ENCODE data around the gene CYP4B1.

DNA sequence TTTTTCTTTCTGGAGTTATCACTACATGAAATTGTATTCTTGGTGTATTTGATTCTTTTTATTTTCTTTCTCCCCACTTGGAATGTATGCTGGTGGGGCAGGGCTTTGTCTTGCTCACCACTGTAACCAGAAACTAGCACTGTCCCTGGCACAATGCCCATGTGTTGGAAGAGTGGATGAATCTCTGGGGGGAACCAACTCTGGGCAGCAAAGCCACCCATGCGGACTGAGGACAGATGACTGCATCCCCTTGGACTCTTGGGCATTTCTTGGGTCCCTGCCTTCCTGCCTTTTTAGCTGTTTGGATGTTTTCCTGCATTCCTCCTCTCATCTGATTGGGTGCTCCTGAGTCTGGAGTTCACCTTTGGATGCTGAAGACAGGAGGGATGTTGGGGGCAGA lies 6.1 kb downstream of the CYP4B1 start:
- TF ChIP-seq POLR2A (IDR thresholded peaks at IDR 0.05), result no peak
- TF ChIP-seq, protein P1, sequence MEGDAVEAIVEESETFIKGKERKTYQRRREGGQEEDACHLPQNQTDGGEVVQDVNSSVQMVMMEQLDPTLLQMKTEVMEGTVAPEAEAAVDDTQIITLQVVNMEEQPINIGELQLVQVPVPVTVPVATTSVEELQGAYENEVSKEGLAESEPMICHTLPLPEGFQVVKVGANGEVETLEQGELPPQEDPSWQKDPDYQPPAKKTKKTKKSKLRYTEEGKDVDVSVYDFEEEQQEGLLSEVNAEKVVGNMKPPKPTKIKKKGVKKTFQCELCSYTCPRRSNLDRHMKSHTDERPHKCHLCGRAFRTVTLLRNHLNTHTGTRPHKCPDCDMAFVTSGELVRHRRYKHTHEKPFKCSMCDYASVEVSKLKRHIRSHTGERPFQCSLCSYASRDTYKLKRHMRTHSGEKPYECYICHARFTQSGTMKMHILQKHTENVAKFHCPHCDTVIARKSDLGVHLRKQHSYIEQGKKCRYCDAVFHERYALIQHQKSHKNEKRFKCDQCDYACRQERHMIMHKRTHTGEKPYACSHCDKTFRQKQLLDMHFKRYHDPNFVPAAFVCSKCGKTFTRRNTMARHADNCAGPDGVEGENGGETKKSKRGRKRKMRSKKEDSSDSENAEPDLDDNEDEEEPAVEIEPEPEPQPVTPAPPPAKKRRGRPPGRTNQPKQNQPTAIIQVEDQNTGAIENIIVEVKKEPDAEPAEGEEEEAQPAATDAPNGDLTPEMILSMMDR (IDR thresholded peaks at IDR 0.05), result no peak
